H4 (cell line): Measurements from ENCODE around the gene IFT52. TPM values are rescaled to one million over a fixed set of nuclear protein-coding genes. Genes with fewer than 3 reads are reported as not detected.

Experiments
- DNase-seq: peaks from one replicate; pipeline ENCODE4 v3.0.0-alpha.2; 2015; ENCODE audit warnings: low spot score
- total RNA-seq: library from RNA; depleted of rRNA; stranded (reverse); fragments of >200 nt; shearing (Covaris generic); gene quantifications from 2 replicates; pipeline ENCODE4 v1.2.3, GENCODE V29; 2014; rRNA removed

Gene IFT52
- total RNA-seq, 1 experiment from 2014 or later = 32.1 TPM

GRCh38 chr20:43690943-43691598, 100.3 kb downstream of the IFT52 start:
- DNase-seq = no peak

- DNase-seq = no peak
Observed at GRCh38 chr20:43691928-43692524, 101.3 kb downstream of the IFT52 start.

- DNase-seq = no peak
Observed at GRCh38 chr20:43694763-43695162, 104.0 kb downstream of the IFT52 start.

- no peak for DNase-seq
Observed at GRCh38 chr20:43695571-43695970, 104.8 kb downstream of the IFT52 start.

Other genes with a start within 250 kb of the IFT52 start
- 37.8 and 41.9 TPM in 2 replicates for gene SRSF6, start 133.0 kb upstream of the IFT52 start, total RNA-seq
- 0.76 and 1.1 TPM in 2 replicates for gene L3MBTL1, start 83.2 kb upstream of the IFT52 start, total RNA-seq
- gene SGK2, start 31.9 kb upstream of the IFT52 start, total RNA-seq = 0.23 TPM in 1 of 2 replicates, not detected in the other
- 21.3 and 40.8 TPM in 2 replicates for gene MYBL2, start 76.2 kb downstream of the IFT52 start, total RNA-seq
- not detected in 2 replicates for gene GTSF1L, start 136.1 kb downstream of the IFT52 start, total RNA-seq